GM18907 (cell line): ENCODE data around the gene DCAF4.
"Not testable (repeated sequence)": the region's sequence is repeated elsewhere in the genome, so short reads cannot be mapped to it uniquely, and the experiment has no call there.

Experiments
- ATAC-seq: cut with Tn5 transposase; IDR thresholded peaks from one replicate; pipeline ENCODE4 v1.9.1; 2021; ENCODE audit warnings: mild to moderate bottlenecking, moderate library complexity; ENCODE audit not compliant: unreplicated experiment

The DCAF4 gene

GRCh38 chr14:72968316-72968715 lies 42.1 kb downstream of the DCAF4 start:
- no peak for ATAC-seq

GRCh38 chr14:72970058-72970630 lies 43.9 kb downstream of the DCAF4 start:
- ATAC-seq, result no peak

- no peak for ATAC-seq
Observed at GRCh38 chr14:72970824-72971434, 44.7 kb downstream of the DCAF4 start.

GRCh38 chr14:72974661-72975060 lies 48.4 kb downstream of the DCAF4 start:
- no peak for ATAC-seq

- ATAC-seq, result no peak
Observed at GRCh38 chr14:72975770-72976169, 49.5 kb downstream of the DCAF4 start.

- no peak for ATAC-seq
Observed at GRCh38 chr14:72978856-72979255, 52.6 kb downstream of the DCAF4 start.

GRCh38 chr14:72980863-72981262 lies 54.6 kb downstream of the DCAF4 start:
- ATAC-seq, result no peak

- no peak for ATAC-seq
Observed at GRCh38 chr14:72982146-72982708, 56.0 kb downstream of the DCAF4 start.

- ATAC-seq, result no peak
Observed at GRCh38 chr14:72986214-72986613, 60.0 kb downstream of the DCAF4 start.

- ATAC-seq, result no peak
Observed at GRCh38 chr14:72986857-72987256, 60.6 kb downstream of the DCAF4 start.

GRCh38 chr14:72990171-72990570 lies 63.9 kb downstream of the DCAF4 start:
- ATAC-seq, result no peak

GRCh38 chr14:72996916-72997315 lies 70.7 kb downstream of the DCAF4 start:
- ATAC-seq, result no peak

- no peak for ATAC-seq
Observed at GRCh38 chr14:72998252-72998903, 72.1 kb downstream of the DCAF4 start.

GRCh38 chr14:72999316-72999715 lies 73.1 kb downstream of the DCAF4 start:
- ATAC-seq, result no peak

GRCh38 chr14:73000073-73000472 lies 73.8 kb downstream of the DCAF4 start:
- no peak for ATAC-seq

- no peak for ATAC-seq
Observed at GRCh38 chr14:73003681-73004080, 77.4 kb downstream of the DCAF4 start.

- ATAC-seq, result not testable (repeated sequence)
Observed at GRCh38 chr14:73004641-73005040, 78.4 kb downstream of the DCAF4 start.

GRCh38 chr14:73007835-73008234 lies 81.6 kb downstream of the DCAF4 start:
- ATAC-seq, result no peak

- no peak for ATAC-seq
Observed at GRCh38 chr14:73008501-73008900, 82.2 kb downstream of the DCAF4 start.
